ENCODE measurements around the gene FAM20C. TPM values are rescaled to one million over a fixed set of nuclear protein-coding genes. Genes with fewer than 3 reads are reported as not detected.

Gene FAM20C
- total and polyA plus RNA-seq, 2 of the 8 experiments (the other 6 are each of a cell fraction or from before 2014, with no cell fraction given), result 9.5 to 34.8 TPM

DNA sequence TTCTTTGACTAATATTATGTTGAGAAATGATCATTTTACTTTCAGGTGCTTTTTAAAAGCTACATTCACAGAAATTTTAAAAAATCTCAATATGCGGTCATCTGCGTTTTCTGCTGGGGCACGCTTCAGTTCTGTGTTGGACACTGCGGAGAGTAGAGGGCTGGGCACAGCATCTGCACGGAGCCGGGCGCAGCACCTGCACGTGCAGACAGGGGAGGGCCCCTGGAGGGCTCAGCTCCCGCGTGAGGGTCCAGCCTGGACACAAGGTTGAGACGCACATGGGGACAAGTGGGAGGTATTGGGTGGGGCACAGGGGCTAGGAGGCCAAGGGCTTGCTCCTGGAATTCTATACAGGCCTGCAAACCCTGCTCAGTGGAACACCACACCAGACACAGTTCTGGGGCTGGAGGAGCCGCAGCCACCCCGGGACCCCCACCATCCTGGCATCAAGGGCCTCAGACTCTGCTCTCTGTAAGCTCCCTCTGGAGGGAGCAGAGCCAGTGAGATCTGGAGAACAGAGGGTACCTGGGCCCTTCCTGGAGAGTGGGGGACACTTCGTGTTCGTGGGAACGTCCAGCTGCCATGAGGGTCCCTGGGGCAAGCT, 20.4 kb upstream of the FAM20C start (continued):
- TF ChIP-seq CHD7 (IDR thresholded peaks at IDR 0.05; ENCODE audit: insufficient replicate concordance, low read length) (no peak), GABPA (IDR thresholded peaks at IDR 0.05; ENCODE audit: borderline replicate concordance, insufficient read depth, low read length) (no peak), POLR2AphosphoS5 (IDR thresholded peaks at IDR 0.05; ENCODE audit: low read depth, low read length) (no peak)
